GM19468 (cell line): ENCODE results near the gene HAT1.

Experiments
- ATAC-seq: cut with Tn5 transposase; IDR thresholded peaks from one replicate; pipeline ENCODE4 v1.9.1; 2021; ENCODE audit warnings: mild to moderate bottlenecking, moderate library complexity, moderate number of reproducible peaks; ENCODE audit not compliant: unreplicated experiment; ENCODE audit errors: extremely low read depth

HAT1 gene

GRCh38 chr2:171913517-171913916 lies 8.7 kb upstream of the HAT1 start:
- ATAC-seq: no peak

- ATAC-seq: no peak
Observed at GRCh38 chr2:171919453-171919852, 2.8 kb upstream of the HAT1 start.

GRCh38 chr2:171921970-171922229 lies 361 bp upstream of the HAT1 start:
- ATAC-seq: no peak

- ATAC-seq: no peak
Observed at GRCh38 chr2:171923206-171923605, 945 bp downstream of the HAT1 start.

GRCh38 chr2:171924170-171924942 lies 2.1 kb downstream of the HAT1 start:
- no peak for ATAC-seq

GRCh38 chr2:171930385-171930784 lies 8.1 kb downstream of the HAT1 start:
- ATAC-seq: no peak

GRCh38 chr2:171939058-171939742 lies 16.9 kb downstream of the HAT1 start:
- no peak for ATAC-seq

- ATAC-seq: no peak
Observed at GRCh38 chr2:171939743-171940071, 17.4 kb downstream of the HAT1 start.

- no peak for ATAC-seq
Observed at GRCh38 chr2:171941316-171941699, 19.0 kb downstream of the HAT1 start.

- ATAC-seq: no peak
Observed at GRCh38 chr2:171943869-171944268, 21.6 kb downstream of the HAT1 start.

GRCh38 chr2:171952276-171952675 lies 30.0 kb downstream of the HAT1 start:
- no peak for ATAC-seq

- ATAC-seq: no peak
Observed at GRCh38 chr2:171952748-171953147, 30.5 kb downstream of the HAT1 start.

GRCh38 chr2:171956135-171956825 lies 34.0 kb downstream of the HAT1 start:
- ATAC-seq: no peak

GRCh38 chr2:171957061-171957460 lies 34.8 kb downstream of the HAT1 start:
- ATAC-seq: no peak

- ATAC-seq: no peak
Observed at GRCh38 chr2:171958475-171958874, 36.2 kb downstream of the HAT1 start.

- ATAC-seq: no peak
Observed at GRCh38 chr2:171959998-171960397, 37.7 kb downstream of the HAT1 start.

- no peak for ATAC-seq
Observed at GRCh38 chr2:171960570-171960969, 38.3 kb downstream of the HAT1 start.

- no peak for ATAC-seq
Observed at GRCh38 chr2:171963198-171963597, 40.9 kb downstream of the HAT1 start.

- no peak for ATAC-seq
Observed at GRCh38 chr2:171964308-171964707, 42.0 kb downstream of the HAT1 start.

- no peak for ATAC-seq
Observed at GRCh38 chr2:171965238-171965637, 43.0 kb downstream of the HAT1 start.

GRCh38 chr2:171965661-171966060 lies 43.4 kb downstream of the HAT1 start:
- ATAC-seq: no peak

- ATAC-seq: no peak
Observed at GRCh38 chr2:171966235-171966634, 44.0 kb downstream of the HAT1 start.
